ENCODE data around the gene SGK1. TPM values are rescaled to one million over a fixed set of nuclear protein-coding genes. Genes with fewer than 3 reads are reported as not detected.

The SGK1 gene
- total and polyA plus RNA-seq, 10 of the 15 experiments (the other 5 are each of a cell fraction or from before 2014, with no cell fraction given) = 0.62 to 5.1 (median 2.9) TPM

DNA sequence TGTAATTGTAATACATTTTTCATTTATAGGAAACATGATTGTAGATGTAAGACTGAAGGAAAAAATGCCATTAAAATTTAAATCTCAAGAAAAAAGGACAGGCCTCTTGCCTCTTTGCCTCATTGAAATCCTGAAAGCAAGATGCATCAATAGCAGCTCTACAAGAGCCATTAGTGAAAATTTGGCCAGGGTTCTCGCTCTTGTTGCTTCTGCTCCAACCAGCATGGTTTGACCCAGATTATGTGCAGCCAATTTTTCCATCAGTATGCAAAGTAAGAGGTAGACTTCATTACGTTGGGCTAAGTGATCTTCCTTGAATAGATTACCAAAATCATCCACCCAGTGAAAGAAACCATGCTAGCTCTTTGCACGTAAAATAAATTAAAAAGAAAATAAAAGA, 106.6 kb downstream of the SGK1 start:
- BruUV-seq (replicated peaks) = no TSS peak
- CTCF ChIA-PET = interaction anchor here (0.8 kb wide), 1 partner anchor 15 kb away, joined by 3 read pairs; no protein-coding TSS in a partner anchor
- no peak overlapping the region for H3K4me2 ChIP-seq (ENCODE audit: control insufficient read depth, insufficient read depth)
- no peaks in the 10 kb centered on the region for H3K4me1 ChIP-seq (ENCODE audit: control insufficient read depth, insufficient read depth, low read length)
- H3K27me3 ChIP-seq (replicated peaks in 1 of 2; ENCODE audit: control insufficient read depth in 2 of 2, insufficient read depth in 2 of 2, low read length in 1 of 2) = no peaks in the 10 kb centered on the region
- FAIRE-seq (no peak), DNase-seq (ENCODE audit: low read depth, low spot score) (no peak), ATAC-seq (no peak)
- H3K9me3 ChIP-seq (replicated peaks; ENCODE audit: control insufficient read depth, insufficient read depth, low read length) = no peaks in the 10 kb centered on the region
- in situ Hi-C loops (cut with MboI) (no loop called here), intact Hi-C loops (cut with micrococcal nuclease; ENCODE audit: unreplicated experiment) (no loop called here)
- no peak overlapping the region for H3K27ac ChIP-seq (ENCODE audit: control insufficient read depth, insufficient read depth)
- no peak overlapping the region for H3K9ac ChIP-seq (ENCODE audit: control insufficient read depth, insufficient read depth, low read length)
- 33% methylated on average over 3 of the region's 3 CpGs for WGBS (ENCODE audit: insufficient coverage, insufficient replicate concordance, low lambda C conversion rate, missing lambda C conversion rate)
- no peaks in the 10 kb centered on the region for H3K36me3 ChIP-seq (ENCODE audit: control insufficient read depth in 2 of 2, insufficient read depth in 2 of 2, low read length in 1 of 2)
- RAD21 ChIA-PET (ENCODE audit: unreplicated experiment) = no interaction called here
- H2AFZ ChIP-seq (ENCODE audit: control insufficient read depth, low read depth, low read length) = no peak overlapping the region
- no peak overlapping the region for H3K4me3 ChIP-seq
- POLR2A ChIA-PET = no interaction called here
- no peak for TF ChIP-seq SUPT20H (IDR thresholded peaks at IDR 0.05; ENCODE audit: borderline replicate concordance, control insufficient read depth, low read depth, low read length)
- TF ChIP-seq ATF7 (IDR thresholded peaks at IDR 0.05; ENCODE audit: low read depth) = no peak
- no peak for TF ChIP-seq SPI1 (IDR thresholded peaks at IDR 0.05; ENCODE audit: borderline replicate concordance, insufficient read depth, low read depth, low read length)
- TF ChIP-seq, protein P1, sequence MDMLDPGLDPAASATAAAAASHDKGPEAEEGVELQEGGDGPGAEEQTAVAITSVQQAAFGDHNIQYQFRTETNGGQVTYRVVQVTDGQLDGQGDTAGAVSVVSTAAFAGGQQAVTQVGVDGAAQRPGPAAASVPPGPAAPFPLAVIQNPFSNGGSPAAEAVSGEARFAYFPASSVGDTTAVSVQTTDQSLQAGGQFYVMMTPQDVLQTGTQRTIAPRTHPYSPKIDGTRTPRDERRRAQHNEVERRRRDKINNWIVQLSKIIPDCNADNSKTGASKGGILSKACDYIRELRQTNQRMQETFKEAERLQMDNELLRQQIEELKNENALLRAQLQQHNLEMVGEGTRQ (IDR thresholded peaks at IDR 0.05; ENCODE audit: borderline replicate concordance, low read depth, low read length) = no peak
- no peak for TF ChIP-seq BRCA1 (IDR thresholded peaks at IDR 0.05; ENCODE audit: low read depth, low read length)
- TF ChIP-seq, protein P2, sequence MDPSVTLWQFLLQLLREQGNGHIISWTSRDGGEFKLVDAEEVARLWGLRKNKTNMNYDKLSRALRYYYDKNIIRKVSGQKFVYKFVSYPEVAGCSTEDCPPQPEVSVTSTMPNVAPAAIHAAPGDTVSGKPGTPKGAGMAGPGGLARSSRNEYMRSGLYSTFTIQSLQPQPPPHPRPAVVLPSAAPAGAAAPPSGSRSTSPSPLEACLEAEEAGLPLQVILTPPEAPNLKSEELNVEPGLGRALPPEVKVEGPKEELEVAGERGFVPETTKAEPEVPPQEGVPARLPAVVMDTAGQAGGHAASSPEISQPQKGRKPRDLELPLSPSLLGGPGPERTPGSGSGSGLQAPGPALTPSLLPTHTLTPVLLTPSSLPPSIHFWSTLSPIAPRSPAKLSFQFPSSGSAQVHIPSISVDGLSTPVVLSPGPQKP (IDR thresholded peaks at IDR 0.05; ENCODE audit: low read depth, low read length) = no peak
- no peak for TF ChIP-seq CREM (IDR thresholded peaks at IDR 0.05; ENCODE audit: low read depth)
- TF ChIP-seq RFX5 (IDR thresholded peaks at IDR 0.05; ENCODE audit: low read depth, low read length) = no peak
- no peak for TF ChIP-seq MYB (IDR thresholded peaks at IDR 0.05; ENCODE audit: borderline replicate concordance, low read depth, low read length)
- no peak for TF ChIP-seq ZNF622 (IDR thresholded peaks at IDR 0.05)
- TF ChIP-seq DPF2 (IDR thresholded peaks at IDR 0.05) = no peak
- no peak for TF ChIP-seq EED (IDR thresholded peaks at IDR 0.05; ENCODE audit: low read depth)
- TF ChIP-seq GATAD2B (conservative IDR thresholded peaks at IDR 0.05; ENCODE audit: low read depth) = no peak
- TF ChIP-seq SRF (IDR thresholded peaks at IDR 0.05; ENCODE audit: low read depth in 2 of 2, low read length in 2 of 2) = no peak
- TF ChIP-seq BHLHE40 (IDR thresholded peaks at IDR 0.05; ENCODE audit: borderline replicate concordance in 1 of 2, low read depth in 2 of 2, low read length in 1 of 2) = no peak
- no peak for TF ChIP-seq FOS (IDR thresholded peaks at IDR 0.05; ENCODE audit: borderline replicate concordance, extremely low read depth, insufficient read length)
- TF ChIP-seq CHD2 (IDR thresholded peaks at IDR 0.05; ENCODE audit: borderline replicate concordance, low read depth, low read length) = no peak
- no peak for TF ChIP-seq RB1 (IDR thresholded peaks at IDR 0.05; ENCODE audit: borderline replicate concordance)
- no peak for TF ChIP-seq YBX1 (IDR thresholded peaks at IDR 0.05)
- H3K79me2 ChIP-seq (ENCODE audit: control insufficient read depth, insufficient read depth, low read length) = no peaks in the 10 kb centered on the region
- H4K20me1 ChIP-seq (ENCODE audit: control insufficient read depth, insufficient read depth) = no peaks in the 10 kb centered on the region
- SMC1A ChIA-PET (ENCODE audit: uncharacterized antibody, unreplicated experiment) = interaction anchor here (0.6 to 0.9 kb wide), 2 partner anchors 41 to 105 kb away, joined by 3 read pairs; no protein-coding TSS in a partner anchor
